SK-N-SH treated with all-trans-retinoic acid at 6 μM for 48 hours (cell line): ENCODE results near the gene PIN4.

Source experiments
- ATAC-seq: fragments of 200-7000 bp; cut with Tn5 transposase; 3 replicates; pipeline ENCODE4 v1.9.1; 2020; ENCODE audit warnings: mild to moderate bottlenecking, moderate library complexity
- ARNTL ChIP-seq: fragments of 450-650 bp; formaldehyde crosslinking; IDR thresholded peaks from 2 replicates; pipeline ENCODE4 v1.5.0; 2020; ENCODE audit warnings: low read depth, mild to moderate bottlenecking, moderate library complexity, borderline replicate concordance
- BACH2 ChIP-seq: fragments of 250-450 bp; sonication (Bioruptor Pico); IDR thresholded peaks from 2 replicates; pipeline ENCODE4 v1.9.0; 2021; ENCODE audit warnings: mild to moderate bottlenecking, borderline replicate concordance
- ESRRG ChIP-seq: fragments of 250-450 bp; sonication (Bioruptor Pico); IDR thresholded peaks from 2 replicates; pipeline ENCODE4 v1.6.1; 2021; ENCODE audit warnings: mild to moderate bottlenecking
- GLIS3 ChIP-seq: fragments of 250-450 bp; sonication (Bioruptor Pico); IDR thresholded peaks from 2 replicates; pipeline ENCODE4 v1.5.0; 2020; ENCODE audit warnings: mild to moderate bottlenecking, moderate library complexity
- ISL1 ChIP-seq: fragments of 250-450 bp; sonication (Bioruptor Pico); IDR thresholded peaks from 2 replicates; pipeline ENCODE4 v2.1.2; 2022; ENCODE audit warnings: mild to moderate bottlenecking, moderate library complexity
- OSR1 ChIP-seq: fragments of 250-450 bp; sonication (Bioruptor Pico); IDR thresholded peaks from 2 replicates; pipeline ENCODE4 v1.8.0; 2022; ENCODE audit warnings: moderate library complexity, mild to moderate bottlenecking, inconsistent platforms
- PPARA ChIP-seq: fragments of 250-450 bp; sonication (Bioruptor Pico); IDR thresholded peaks from 2 replicates; pipeline ENCODE4 v1.5.0; 2020; ENCODE audit warnings: mild to moderate bottlenecking, borderline replicate concordance
- RARB ChIP-seq: fragments of 250-450 bp; sonication (Bioruptor Pico); IDR thresholded peaks from 2 replicates; pipeline ENCODE4 v1.8.0; 2021; ENCODE audit warnings: mild to moderate bottlenecking, moderate library complexity
- SNAI2 ChIP-seq: fragments of 250-450 bp; sonication (Bioruptor Pico); IDR thresholded peaks from 2 replicates; pipeline ENCODE4 v1.5.0; 2020; ENCODE audit warnings: mild to moderate bottlenecking, moderate library complexity
- TCF4 ChIP-seq: fragments of 250-450 bp; sonication (Bioruptor Pico); IDR thresholded peaks from 2 replicates; pipeline ENCODE4 v1.8.0; 2021; ENCODE audit warnings: mild to moderate bottlenecking, moderate library complexity, borderline replicate concordance
- TOX ChIP-seq: fragments of 250-450 bp; sonication (Bioruptor Pico); IDR thresholded peaks from 2 replicates; pipeline ENCODE4 v1.8.0; 2021; ENCODE audit warnings: mild to moderate bottlenecking, moderate library complexity, borderline replicate concordance
- ZC3H10 ChIP-seq: fragments of 250-450 bp; sonication (Bioruptor Pico); IDR thresholded peaks from 2 replicates; pipeline ENCODE4 v1.5.1; 2021; ENCODE audit warnings: mild to moderate bottlenecking, moderate library complexity
- ZFP3 ChIP-seq: fragments of 250-450 bp; sonication (Bioruptor Pico); IDR thresholded peaks from 2 replicates; pipeline ENCODE4 v1.5.0; 2020; ENCODE audit warnings: mild to moderate bottlenecking, moderate library complexity
- ZFP30 ChIP-seq: fragments of 450-650 bp; formaldehyde crosslinking; IDR thresholded peaks from 2 replicates; pipeline ENCODE4 v1.5.0; 2022; ENCODE audit warnings: mild to moderate bottlenecking, moderate library complexity
- ZNF70 ChIP-seq: fragments of 450-650 bp; formaldehyde crosslinking; IDR thresholded peaks from 2 replicates; pipeline ENCODE4 v1.5.0; 2020; ENCODE audit warnings: mild to moderate bottlenecking, moderate library complexity
- ZNF8 ChIP-seq: fragments of 450-650 bp; formaldehyde crosslinking; IDR thresholded peaks from 2 replicates; pipeline ENCODE4 v1.5.0; 2020; ENCODE audit warnings: mild to moderate bottlenecking, moderate library complexity
- TF ChIP-seq, protein P1 (sequence below): fragments of 250-450 bp; sonication (Bioruptor Pico); IDR thresholded peaks from 2 replicates; pipeline ENCODE4 v1.5.0; 2020; ENCODE audit warnings: mild to moderate bottlenecking, moderate library complexity
- TF ChIP-seq, protein P2 (sequence below): fragments of 250-450 bp; sonication (Bioruptor Pico); IDR thresholded peaks from 2 replicates; pipeline ENCODE4 v1.8.0; 2020; ENCODE audit warnings: mild to moderate bottlenecking, moderate library complexity, borderline replicate concordance
- TF ChIP-seq, protein P3 (sequence below): fragments of 250-450 bp; sonication (Bioruptor Pico); IDR thresholded peaks from 2 replicates; pipeline ENCODE4 v1.8.0; 2021; ENCODE audit warnings: low read depth, mild to moderate bottlenecking, moderate library complexity, borderline replicate concordance
- TF ChIP-seq, protein P4 (sequence below): fragments of 250-450 bp; sonication (Bioruptor Pico); IDR thresholded peaks from 2 replicates; pipeline ENCODE4 v1.5.1; 2021; ENCODE audit warnings: mild to moderate bottlenecking, moderate library complexity
- TF ChIP-seq, protein P5 (sequence below): fragments of 250-450 bp; sonication (Bioruptor Pico); IDR thresholded peaks from 2 replicates; pipeline ENCODE4 v1.5.1; 2020; ENCODE audit warnings: low read depth, mild to moderate bottlenecking, moderate library complexity

The PIN4 gene

DNA sequence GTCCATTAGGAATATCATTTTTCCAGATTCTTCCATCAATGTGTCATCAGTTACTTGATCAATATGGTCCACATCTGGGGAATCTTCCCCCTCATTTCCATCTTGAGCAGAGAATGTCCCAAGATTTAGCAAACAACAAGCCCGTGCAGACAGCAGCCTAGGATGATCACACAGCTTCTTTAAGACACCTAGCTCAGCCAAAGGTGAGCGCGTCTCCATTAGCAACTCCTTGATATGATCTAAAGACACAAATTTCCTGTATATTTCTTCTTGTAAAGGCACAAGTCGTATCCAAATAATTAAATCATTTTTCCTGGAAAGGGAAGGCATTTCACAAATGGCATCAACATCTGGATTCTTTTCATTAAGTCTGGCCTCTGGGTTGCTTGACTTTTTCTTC is 25.8 kb downstream of the PIN4 start:
- no peak for TF ChIP-seq GLIS3 (CRISPR knock-in tag)
- no peak for TF ChIP-seq ZC3H10 (CRISPR knock-in tag)
- TF ChIP-seq ISL1 (CRISPR knock-in tag), result no peak
- no peak for TF ChIP-seq PPARA (CRISPR knock-in tag)
- TF ChIP-seq, protein P1, sequence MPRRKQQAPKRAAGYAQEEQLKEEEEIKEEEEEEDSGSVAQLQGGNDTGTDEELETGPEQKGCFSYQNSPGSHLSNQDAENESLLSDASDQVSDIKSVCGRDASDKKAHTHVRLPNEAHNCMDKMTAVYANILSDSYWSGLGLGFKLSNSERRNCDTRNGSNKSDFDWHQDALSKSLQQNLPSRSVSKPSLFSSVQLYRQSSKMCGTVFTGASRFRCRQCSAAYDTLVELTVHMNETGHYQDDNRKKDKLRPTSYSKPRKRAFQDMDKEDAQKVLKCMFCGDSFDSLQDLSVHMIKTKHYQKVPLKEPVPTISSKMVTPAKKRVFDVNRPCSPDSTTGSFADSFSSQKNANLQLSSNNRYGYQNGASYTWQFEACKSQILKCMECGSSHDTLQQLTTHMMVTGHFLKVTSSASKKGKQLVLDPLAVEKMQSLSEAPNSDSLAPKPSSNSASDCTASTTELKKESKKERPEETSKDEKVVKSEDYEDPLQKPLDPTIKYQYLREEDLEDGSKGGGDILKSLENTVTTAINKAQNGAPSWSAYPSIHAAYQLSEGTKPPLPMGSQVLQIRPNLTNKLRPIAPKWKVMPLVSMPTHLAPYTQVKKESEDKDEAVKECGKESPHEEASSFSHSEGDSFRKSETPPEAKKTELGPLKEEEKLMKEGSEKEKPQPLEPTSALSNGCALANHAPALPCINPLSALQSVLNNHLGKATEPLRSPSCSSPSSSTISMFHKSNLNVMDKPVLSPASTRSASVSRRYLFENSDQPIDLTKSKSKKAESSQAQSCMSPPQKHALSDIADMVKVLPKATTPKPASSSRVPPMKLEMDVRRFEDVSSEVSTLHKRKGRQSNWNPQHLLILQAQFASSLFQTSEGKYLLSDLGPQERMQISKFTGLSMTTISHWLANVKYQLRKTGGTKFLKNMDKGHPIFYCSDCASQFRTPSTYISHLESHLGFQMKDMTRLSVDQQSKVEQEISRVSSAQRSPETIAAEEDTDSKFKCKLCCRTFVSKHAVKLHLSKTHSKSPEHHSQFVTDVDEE (CRISPR knock-in tag), result no peak
- TF ChIP-seq, protein P2, sequence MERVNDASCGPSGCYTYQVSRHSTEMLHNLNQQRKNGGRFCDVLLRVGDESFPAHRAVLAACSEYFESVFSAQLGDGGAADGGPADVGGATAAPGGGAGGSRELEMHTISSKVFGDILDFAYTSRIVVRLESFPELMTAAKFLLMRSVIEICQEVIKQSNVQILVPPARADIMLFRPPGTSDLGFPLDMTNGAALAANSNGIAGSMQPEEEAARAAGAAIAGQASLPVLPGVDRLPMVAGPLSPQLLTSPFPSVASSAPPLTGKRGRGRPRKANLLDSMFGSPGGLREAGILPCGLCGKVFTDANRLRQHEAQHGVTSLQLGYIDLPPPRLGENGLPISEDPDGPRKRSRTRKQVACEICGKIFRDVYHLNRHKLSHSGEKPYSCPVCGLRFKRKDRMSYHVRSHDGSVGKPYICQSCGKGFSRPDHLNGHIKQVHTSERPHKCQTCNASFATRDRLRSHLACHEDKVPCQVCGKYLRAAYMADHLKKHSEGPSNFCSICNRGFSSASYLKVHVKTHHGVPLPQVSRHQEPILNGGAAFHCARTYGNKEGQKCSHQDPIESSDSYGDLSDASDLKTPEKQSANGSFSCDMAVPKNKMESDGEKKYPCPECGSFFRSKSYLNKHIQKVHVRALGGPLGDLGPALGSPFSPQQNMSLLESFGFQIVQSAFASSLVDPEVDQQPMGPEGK (CRISPR knock-in tag), result no peak
- TF ChIP-seq, protein P3, sequence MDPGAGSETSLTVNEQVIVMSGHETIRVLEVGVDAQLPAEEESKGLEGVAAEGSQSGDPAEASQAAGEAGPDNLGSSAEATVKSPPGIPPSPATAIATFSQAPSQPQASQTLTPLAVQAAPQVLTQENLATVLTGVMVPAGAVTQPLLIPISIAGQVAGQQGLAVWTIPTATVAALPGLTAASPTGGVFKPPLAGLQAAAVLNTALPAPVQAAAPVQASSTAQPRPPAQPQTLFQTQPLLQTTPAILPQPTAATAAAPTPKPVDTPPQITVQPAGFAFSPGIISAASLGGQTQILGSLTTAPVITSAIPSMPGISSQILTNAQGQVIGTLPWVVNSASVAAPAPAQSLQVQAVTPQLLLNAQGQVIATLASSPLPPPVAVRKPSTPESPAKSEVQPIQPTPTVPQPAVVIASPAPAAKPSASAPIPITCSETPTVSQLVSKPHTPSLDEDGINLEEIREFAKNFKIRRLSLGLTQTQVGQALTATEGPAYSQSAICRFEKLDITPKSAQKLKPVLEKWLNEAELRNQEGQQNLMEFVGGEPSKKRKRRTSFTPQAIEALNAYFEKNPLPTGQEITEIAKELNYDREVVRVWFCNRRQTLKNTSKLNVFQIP, result no peak
- TF ChIP-seq ZFP3 (CRISPR knock-in tag), result no peak
- TF ChIP-seq, protein P4, sequence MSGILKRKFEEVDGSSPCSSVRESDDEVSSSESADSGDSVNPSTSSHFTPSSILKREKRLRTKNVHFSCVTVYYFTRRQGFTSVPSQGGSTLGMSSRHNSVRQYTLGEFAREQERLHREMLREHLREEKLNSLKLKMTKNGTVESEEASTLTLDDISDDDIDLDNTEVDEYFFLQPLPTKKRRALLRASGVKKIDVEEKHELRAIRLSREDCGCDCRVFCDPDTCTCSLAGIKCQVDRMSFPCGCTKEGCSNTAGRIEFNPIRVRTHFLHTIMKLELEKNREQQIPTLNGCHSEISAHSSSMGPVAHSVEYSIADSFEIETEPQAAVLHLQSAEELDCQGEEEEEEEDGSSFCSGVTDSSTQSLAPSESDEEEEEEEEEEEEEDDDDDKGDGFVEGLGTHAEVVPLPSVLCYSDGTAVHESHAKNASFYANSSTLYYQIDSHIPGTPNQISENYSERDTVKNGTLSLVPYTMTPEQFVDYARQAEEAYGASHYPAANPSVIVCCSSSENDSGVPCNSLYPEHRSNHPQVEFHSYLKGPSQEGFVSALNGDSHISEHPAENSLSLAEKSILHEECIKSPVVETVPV (CRISPR knock-in tag), result no peak
- no peak for TF ChIP-seq ARNTL (CRISPR knock-in tag)
- no peak for TF ChIP-seq TOX (CRISPR knock-in tag)
- TF ChIP-seq OSR1 (CRISPR knock-in tag), result no peak
- TF ChIP-seq ZFP30 (CRISPR knock-in tag), result no peak
- no peak for TF ChIP-seq ZNF70
- TF ChIP-seq RARB, result no peak
- ATAC-seq, result no peak

DNA sequence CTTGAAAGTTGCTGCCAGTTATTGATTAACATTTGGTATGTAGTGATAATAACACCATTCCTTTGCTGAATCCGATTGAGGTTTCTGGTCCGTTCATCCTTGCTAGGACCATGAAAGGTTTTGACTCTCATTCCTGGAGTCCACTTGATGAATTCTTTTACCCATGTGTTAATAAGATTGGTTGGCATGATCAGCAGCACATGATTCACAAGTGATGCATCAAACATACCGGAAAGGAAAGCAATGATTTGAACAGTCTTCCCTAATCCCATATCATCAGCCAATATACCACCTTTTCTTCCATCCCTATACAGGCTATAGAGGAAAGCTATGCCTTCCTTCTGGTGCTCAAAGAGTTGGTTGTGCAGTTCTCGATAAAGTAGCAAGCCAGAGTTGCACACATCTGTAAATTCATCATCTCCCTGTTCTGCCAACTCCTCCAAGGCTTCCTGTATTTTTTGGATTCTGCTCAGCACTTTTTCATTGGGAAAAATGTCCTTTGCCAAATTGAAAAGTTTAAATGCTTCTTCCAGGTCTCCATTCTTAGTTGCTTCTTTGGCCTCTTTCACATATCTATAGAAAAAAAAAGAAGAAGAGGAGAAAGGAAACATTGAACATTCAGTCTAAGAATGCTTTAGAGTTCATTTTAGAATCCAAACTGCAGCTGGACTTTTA is 26.7 kb downstream of the PIN4 start:
- ATAC-seq, result no peak

More for the DNA sequence above, 26.7 kb downstream of the PIN4 start:
- TF ChIP-seq RARB, result no peak
- no peak for TF ChIP-seq BACH2 (CRISPR knock-in tag)
- TF ChIP-seq ZNF70, result no peak
- TF ChIP-seq GLIS3 (CRISPR knock-in tag), result no peak
- no peak for TF ChIP-seq OSR1 (CRISPR knock-in tag)
- TF ChIP-seq, protein P4 (CRISPR knock-in tag), result no peak
- no peak for TF ChIP-seq ARNTL (CRISPR knock-in tag)
- TF ChIP-seq ESRRG (CRISPR knock-in tag), result no peak
- TF ChIP-seq ZNF8, result no peak
- TF ChIP-seq ZFP3 (CRISPR knock-in tag), result no peak
- TF ChIP-seq TCF4 (CRISPR knock-in tag), result no peak
- no peak for TF ChIP-seq PPARA (CRISPR knock-in tag)
- TF ChIP-seq, protein P1 (CRISPR knock-in tag), result no peak
- TF ChIP-seq, protein P2 (CRISPR knock-in tag), result no peak
- no peak for TF ChIP-seq ZC3H10 (CRISPR knock-in tag)
- TF ChIP-seq, protein P5, sequence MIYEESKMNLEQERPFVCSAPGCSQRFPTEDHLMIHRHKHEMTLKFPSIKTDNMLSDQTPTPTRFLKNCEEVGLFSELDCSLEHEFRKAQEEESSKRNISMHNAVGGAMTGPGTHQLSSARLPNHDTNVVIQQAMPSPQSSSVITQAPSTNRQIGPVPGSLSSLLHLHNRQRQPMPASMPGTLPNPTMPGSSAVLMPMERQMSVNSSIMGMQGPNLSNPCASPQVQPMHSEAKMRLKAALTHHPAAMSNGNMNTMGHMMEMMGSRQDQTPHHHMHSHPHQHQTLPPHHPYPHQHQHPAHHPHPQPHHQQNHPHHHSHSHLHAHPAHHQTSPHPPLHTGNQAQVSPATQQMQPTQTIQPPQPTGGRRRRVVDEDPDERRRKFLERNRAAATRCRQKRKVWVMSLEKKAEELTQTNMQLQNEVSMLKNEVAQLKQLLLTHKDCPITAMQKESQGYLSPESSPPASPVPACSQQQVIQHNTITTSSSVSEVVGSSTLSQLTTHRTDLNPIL (CRISPR knock-in tag), result no peak
- no peak for TF ChIP-seq SNAI2 (CRISPR knock-in tag)
